Panc1 (cell line): ENCODE data around the gene MAP2K6. TPM values are rescaled to one million over a fixed set of nuclear protein-coding genes. Genes with fewer than 3 reads are reported as not detected.

Experiments
- ATAC-seq: fragments of 200-7000 bp; cut with Tn5 transposase; 2 replicates; pipeline ENCODE4 v1.9.1; 2020; ENCODE audit warnings: mild to moderate bottlenecking, moderate library complexity
- BruUV-seq: library from RNA; stranded (reverse); fragments of 400-500 nt; replicated peaks from 2 replicates; lab custom pipeline; 2021; lab: Mats Ljungman, UMichigan
- CTCF ChIA-PET: fragments of 300-600 bp; sonication (Branson Sonifier 250); formaldehyde crosslinking; loops from one replicate; lab custom pipeline; 2022; ENCODE audit warnings: antibody characterized with exemption; lab: Charles Lee
- POLR2A ChIA-PET: fragments of 300-600 bp; sonication (Branson Sonifier 250); formaldehyde crosslinking; loops from one replicate; lab custom pipeline; 2022; ENCODE audit warnings: antibody characterized with exemption; lab: Charles Lee
- DNase-seq: peaks from one replicate; pipeline ENCODE4 v3.0.0-alpha.2; 2010; ENCODE audit warnings: low read depth, low spot score
- H3K27ac ChIP-seq: 2 replicates; pipeline ENCODE4 v1.5.1; 2011; ENCODE audit warnings: mild to moderate bottlenecking, low read length, inconsistent platforms
- H3K27me3 ChIP-seq: fragments of 200-500 bp; sonication (Bioruptor generic); 2 replicates; pipeline ENCODE4 v1.6.0; 2014; ENCODE audit warnings: low read length, inconsistent platforms; ENCODE audit not compliant: control insufficient read depth, insufficient read depth
- H3K36me3 ChIP-seq: fragments of 200-500 bp; sonication (Bioruptor generic); 2 replicates; pipeline ENCODE4 v1.5.1; 2014; ENCODE audit warnings: inconsistent platforms, mild to moderate bottlenecking, low read length, moderate library complexity; ENCODE audit not compliant: control insufficient read depth, insufficient read depth
- H3K4me1 ChIP-seq: 2 replicates; pipeline ENCODE4 v1.5.1; 2011; ENCODE audit warnings: inconsistent platforms, mild to moderate bottlenecking, low read length, moderate library complexity; ENCODE audit not compliant: control insufficient read depth, insufficient read depth
- H3K4me3 ChIP-seq, 2 experiments: 2 replicates each; pipeline ENCODE4 v1.5.1; 2011 to 2012; ENCODE audit warnings: low read depth in 2 of 2, low read length in 2 of 2, mild to moderate bottlenecking in 2 of 2, inconsistent platforms in 1 of 2, moderate library complexity in 1 of 2
- H3K9me3 ChIP-seq: fragments of 200-500 bp; sonication (Bioruptor generic); 2 replicates; pipeline ENCODE4 v1.5.1; 2014; ENCODE audit warnings: low read depth, mild to moderate bottlenecking, inconsistent platforms, low read length, moderate library complexity; ENCODE audit not compliant: control insufficient read depth, insufficient read depth
- CTCF ChIP-seq: fragments of 450-650 bp; IDR thresholded peaks from 2 replicates; pipeline ENCODE4 v1.5.1; 2017; ENCODE audit warnings: mild to moderate bottlenecking
- POLR2AphosphoS5 ChIP-seq: IDR thresholded peaks from 2 replicates; pipeline ENCODE4 v1.6.1; 2012; ENCODE audit warnings: mild to moderate bottlenecking, low read depth, low read length, moderate library complexity
- REST ChIP-seq, 2 experiments: IDR thresholded peaks; 2 replicates each; pipeline ENCODE4 v1.6.1; 2011 to 2012; ENCODE audit warnings: low read depth in 2 of 2, control low read depth in 1 of 2, low read length in 1 of 2, mild to moderate bottlenecking in 1 of 2, moderate library complexity in 1 of 2; ENCODE audit not compliant: insufficient read depth in 1 of 2
- SIN3A ChIP-seq: IDR thresholded peaks from 2 replicates; pipeline ENCODE4 v1.6.1; 2012; ENCODE audit warnings: low read depth, mild to moderate bottlenecking, low read length, moderate library complexity, borderline replicate concordance; ENCODE audit not compliant: insufficient read depth
- TCF7L2 ChIP-seq: IDR thresholded peaks from 2 replicates; pipeline ENCODE4 v1.6.1; 2011; ENCODE audit warnings: mild to moderate bottlenecking, low read depth, low read length, inconsistent platforms
- in situ Hi-C: cut with HindIII; loops from 2 replicates; pipeline ENCODE4 v1.10.0; 2016; ENCODE audit warnings: low sequenced_read_pairs, low pct_unique_long_range_greater_than_20kb
- intact Hi-C: fragments of 100-400 bp; cut with micrococcal nuclease; formaldehyde crosslinking; loops from one replicate; pipeline ENCODE4 v1.10.0; 2022; ENCODE audit not compliant: unreplicated experiment
- total RNA-seq: library from RNA; stranded (reverse); gene quantifications from one replicate; pipeline ENCODE4 v1.2.1, GENCODE V29; 2021; ENCODE audit not compliant: unreplicated experiment

Gene MAP2K6
- total RNA-seq, 1 experiment from 2014 or later, result 11.8 TPM

- in situ Hi-C loops, result no loop called here
- H3K9me3 ChIP-seq, result no peaks in the 10 kb centered on the region
- no peak overlapping the region for H3K27ac ChIP-seq
- H3K4me3 ChIP-seq, result no peak overlapping the region
- intact Hi-C loops, result no loop called here
- TF ChIP-seq SIN3A, result no peak
- no peak for TF ChIP-seq REST (IDR thresholded peaks at IDR 0.05; ENCODE audit: insufficient read depth in 1 of 2, low read depth in 2 of 2, low read length in 1 of 2)
- TF ChIP-seq TCF7L2, result no peak
- TF ChIP-seq POLR2AphosphoS5, result no peak
- no peak for TF ChIP-seq CTCF
- no peak for DNase-seq
- H3K27me3 ChIP-seq, result no peaks in the 10 kb centered on the region
- ATAC-seq, result no peak
- no peaks in the 10 kb centered on the region for H3K36me3 ChIP-seq
- no TSS peak for BruUV-seq
- ChIA-PET POLR2A (no interaction called here), CTCF (no interaction called here)
- H3K4me1 ChIP-seq, result no peaks in the 10 kb centered on the region
Observed at GRCh38 chr17:69431835-69432234, 17.3 kb downstream of the MAP2K6 start.

GRCh38 chr17:69433093-69433492 lies 18.6 kb downstream of the MAP2K6 start:
- no peaks in the 10 kb centered on the region for H3K9me3 ChIP-seq
- no TSS peak for BruUV-seq
- H3K4me3 ChIP-seq, result no peak overlapping the region
- no peaks in the 10 kb centered on the region for H3K4me1 ChIP-seq
- intact Hi-C loops (no loop called here), in situ Hi-C loops (no loop called here)
- no peak for DNase-seq
- ChIA-PET POLR2A (no interaction called here), CTCF (interaction anchor here (0.7 kb wide), 1 partner anchor 18 kb away, joined by 6 read pairs; no protein-coding TSS in a partner anchor)
- no peak overlapping the region for H3K27ac ChIP-seq
- no peaks in the 10 kb centered on the region for H3K36me3 ChIP-seq
- TF ChIP-seq POLR2AphosphoS5, result no peak
- no peak for TF ChIP-seq TCF7L2
- no peak for TF ChIP-seq CTCF
- no peak for TF ChIP-seq SIN3A
- TF ChIP-seq REST (IDR thresholded peaks at IDR 0.05; ENCODE audit: insufficient read depth in 1 of 2, low read depth in 2 of 2, low read length in 1 of 2), result no peak
- no peak for ATAC-seq
- H3K27me3 ChIP-seq, result no peaks in the 10 kb centered on the region
